K562 (cell line): ENCODE data around the gene VPS37B. TPM values are rescaled to one million over a fixed set of nuclear protein-coding genes. Genes with fewer than 3 reads are reported as not detected.

Source experiments
- CBFA2T2 ChIP-seq: fragments of 450-650 bp; conservative IDR thresholded peaks from 2 replicates; pipeline ENCODE4 v1.6.1; 2017; ENCODE audit warnings: mild to moderate bottlenecking
- CUX1 ChIP-seq: fragments of 200-800 bp; sonication (Bioruptor generic); IDR thresholded peaks from 2 replicates; pipeline ENCODE4 v1.6.1; 2016; ENCODE audit warnings: missing genetic modification characterization, missing compliant biosample characterization
- EHMT2 ChIP-seq: fragments of 450-650 bp; IDR thresholded peaks from 2 replicates; pipeline ENCODE4 v1.6.1; 2018; ENCODE audit warnings: antibody characterized with exemption
- ELF2 ChIP-seq: fragments of 250-450 bp; sonication (Bioruptor Pico); IDR thresholded peaks from 2 replicates; pipeline ENCODE4 v1.5.0; 2021; ENCODE audit warnings: mild to moderate bottlenecking
- FOXM1 ChIP-seq, 2 experiments: fragments of 450-650 bp in 1 of 2; sonication (generic) in 1 of 2; formaldehyde crosslinking in 1 of 2; IDR thresholded peaks; 2 replicates each; pipeline versions ENCODE4 v1.6.1 to v1.9.0; 2017 to 2022; ENCODE audit warnings: low read depth in 2 of 2, mild to moderate bottlenecking in 2 of 2, missing genetic modification reagents in 1 of 2, moderate library complexity in 1 of 2
- GABPB1 ChIP-seq: sonication (generic); formaldehyde crosslinking; IDR thresholded peaks from 2 replicates; pipeline ENCODE4 v1.8.0; 2022; ENCODE audit warnings: mild to moderate bottlenecking, missing genetic modification reagents
- HDAC6 ChIP-seq: IDR thresholded peaks from 2 replicates; pipeline ENCODE4 v1.6.1; 2012; ENCODE audit warnings: low read depth, mild to moderate bottlenecking, control low read depth, inconsistent platforms, low read length, moderate library complexity
- HNRNPL ChIP-seq: fragments of 200-400 bp; formaldehyde crosslinking; IDR thresholded peaks from 2 replicates; pipeline ENCODE4 v1.6.1; 2017; ENCODE audit warnings: low read depth, mild to moderate bottlenecking, low read length
- MTA2 ChIP-seq: fragments of 450-650 bp; IDR thresholded peaks from 2 replicates; pipeline ENCODE4 v1.6.1; 2016; ENCODE audit warnings: low read depth
- OTX1 ChIP-seq: fragments of 450-650 bp; formaldehyde crosslinking; IDR thresholded peaks from 2 replicates; pipeline ENCODE4 v1.4.0; 2022; ENCODE audit warnings: mild to moderate bottlenecking
- PRMT5 ChIP-seq: sonication (generic); formaldehyde crosslinking; IDR thresholded peaks from 2 replicates; pipeline ENCODE4 v1.5.0; 2020; ENCODE audit warnings: missing genetic modification reagents
- RBBP5 ChIP-seq: fragments of 200-600 bp; sonication (generic); IDR thresholded peaks from 2 replicates; pipeline ENCODE4 v1.6.1; 2012; ENCODE audit warnings: borderline replicate concordance, mild to moderate bottlenecking, low read length, control low read depth, inconsistent platforms; ENCODE audit not compliant: insufficient read depth, poor library complexity, severe bottlenecking
- RFX5 ChIP-seq: IDR thresholded peaks from 2 replicates; pipeline ENCODE4 v1.6.1; 2011; ENCODE audit warnings: low read depth, mild to moderate bottlenecking, improper control_type of control experiment, low read length
- SNRNP70 ChIP-seq: fragments of 200-400 bp; formaldehyde crosslinking; optimal IDR thresholded peaks from 2 replicates; pipeline ENCODE3; 2017; ENCODE audit warnings: low read depth, low read length
- ZBTB43 ChIP-seq: sonication (generic); formaldehyde crosslinking; IDR thresholded peaks from 2 replicates; pipeline ENCODE4 v1.8.0; 2023; ENCODE audit warnings: mild to moderate bottlenecking, missing genetic modification reagents
- ZKSCAN1 ChIP-seq: fragments of 150-350 bp; IDR thresholded peaks from 2 replicates; pipeline ENCODE4 v1.6.1; 2016; ENCODE audit warnings: low read depth, low read length
- ZNF408 ChIP-seq: fragments of 250-450 bp; sonication (Bioruptor Pico); IDR thresholded peaks from 2 replicates; pipeline ENCODE4 v1.4.0; 2020; ENCODE audit warnings: low read depth, mild to moderate bottlenecking, moderate library complexity
- ZNF778 ChIP-seq: fragments of 450-650 bp; formaldehyde crosslinking; IDR thresholded peaks from 2 replicates; pipeline ENCODE4 v1.4.0; 2020; ENCODE audit warnings: mild to moderate bottlenecking, moderate library complexity
- polyA plus RNA-seq, 8 experiments: library from polyadenylated mRNA; depleted of rRNA in 4 of 8; stranded (reverse) in 5 of 8; unstranded in 3 of 8; fragments of >200 nt; fragmentation: Nextera tagmentation in 2 of 8; fragmentation: Illumina TruSeq in 1 of 8; extraction: Ambion mirVana in 2 of 8; extraction: Trizol in 1 of 8; gene quantifications; 2 replicates each; pipeline versions ENCODE4 v1.2.1 to v1.2.3, GENCODE V29; 2011 to 2014; ENCODE audit warnings: inconsistent platforms in 1 of 8, missing spikeins in 1 of 8
- total RNA-seq, 7 experiments: library from RNA; depleted of rRNA in 6 of 7; stranded (reverse); fragments of >200 nt in 6 of 7; fragmentation: Illumina TruSeq in 2 of 7; extraction: Trizol in 2 of 7; gene quantifications; 2 replicates each; pipeline versions ENCODE4 v1.2.1 to v1.2.3, GENCODE V29; 2011 to 2021; ENCODE audit warnings: low replicate concordance in 1 of 7
- TF ChIP-seq, protein P1 (sequence below): fragments of 250-450 bp; sonication (Bioruptor Pico); IDR thresholded peaks from 2 replicates; pipeline ENCODE4 v1.5.0; 2020; ENCODE audit warnings: mild to moderate bottlenecking

Gene VPS37B
- total and polyA plus RNA-seq, 9 of the 15 experiments (the other 6 are each of a cell fraction or from before 2014, with no cell fraction given), result 0.28 to 37.4 (median 17.9) TPM

- peak; percentile 64; the same call in 1 of the 2 replicates for TF ChIP-seq RFX5
- no peak for TF ChIP-seq HDAC6
- no peak for TF ChIP-seq ZNF778 (CRISPR knock-in tag)
- TF ChIP-seq EHMT2, result no peak
- no peak for TF ChIP-seq SNRNP70
- TF ChIP-seq RBBP5, result peak; percentile 95
- TF ChIP-seq ZNF408 (CRISPR knock-in tag), result no peak
- TF ChIP-seq ZBTB43, result 0 out of 2 replicates have a peak, but pooled peaks have one; percentile 41
- no peak for TF ChIP-seq CUX1 (CRISPR knock-in tag)
- no peak for TF ChIP-seq OTX1 (CRISPR knock-in tag)
- TF ChIP-seq GABPB1 (CRISPR knock-in tag), result peak; percentile 100
- TF ChIP-seq FOXM1 (IDR thresholded peaks at IDR 0.05; ENCODE audit: low read depth), result 0 out of 2 replicates have a peak, but pooled peaks have one; percentile 40
- 0 out of 2 replicates have a peak, but pooled peaks have one; percentile 44 for TF ChIP-seq FOXM1 (CRISPR knock-in tag; IDR thresholded peaks at IDR 0.05; ENCODE audit: low read depth)
- 0 out of 2 replicates have a peak, but pooled peaks have one; percentile 30 for TF ChIP-seq ZKSCAN1
- TF ChIP-seq, protein P1, sequence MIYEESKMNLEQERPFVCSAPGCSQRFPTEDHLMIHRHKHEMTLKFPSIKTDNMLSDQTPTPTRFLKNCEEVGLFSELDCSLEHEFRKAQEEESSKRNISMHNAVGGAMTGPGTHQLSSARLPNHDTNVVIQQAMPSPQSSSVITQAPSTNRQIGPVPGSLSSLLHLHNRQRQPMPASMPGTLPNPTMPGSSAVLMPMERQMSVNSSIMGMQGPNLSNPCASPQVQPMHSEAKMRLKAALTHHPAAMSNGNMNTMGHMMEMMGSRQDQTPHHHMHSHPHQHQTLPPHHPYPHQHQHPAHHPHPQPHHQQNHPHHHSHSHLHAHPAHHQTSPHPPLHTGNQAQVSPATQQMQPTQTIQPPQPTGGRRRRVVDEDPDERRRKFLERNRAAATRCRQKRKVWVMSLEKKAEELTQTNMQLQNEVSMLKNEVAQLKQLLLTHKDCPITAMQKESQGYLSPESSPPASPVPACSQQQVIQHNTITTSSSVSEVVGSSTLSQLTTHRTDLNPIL (CRISPR knock-in tag), result no peak
- TF ChIP-seq MTA2, result no peak
- TF ChIP-seq HNRNPL, result no peak
- no peak for TF ChIP-seq PRMT5 (CRISPR knock-in tag)
- 0 out of 2 replicates have a peak, but pooled peaks have one; percentile 41 for TF ChIP-seq ELF2
- TF ChIP-seq CBFA2T2, result peak; percentile 48; the same call in 1 of the 2 replicates
Observed at GRCh38 chr12:122895704-122896636, at the start of gene VPS37B (continued).
